ENCODE measurements around the gene CCDC54.

The CCDC54 gene

DNA sequence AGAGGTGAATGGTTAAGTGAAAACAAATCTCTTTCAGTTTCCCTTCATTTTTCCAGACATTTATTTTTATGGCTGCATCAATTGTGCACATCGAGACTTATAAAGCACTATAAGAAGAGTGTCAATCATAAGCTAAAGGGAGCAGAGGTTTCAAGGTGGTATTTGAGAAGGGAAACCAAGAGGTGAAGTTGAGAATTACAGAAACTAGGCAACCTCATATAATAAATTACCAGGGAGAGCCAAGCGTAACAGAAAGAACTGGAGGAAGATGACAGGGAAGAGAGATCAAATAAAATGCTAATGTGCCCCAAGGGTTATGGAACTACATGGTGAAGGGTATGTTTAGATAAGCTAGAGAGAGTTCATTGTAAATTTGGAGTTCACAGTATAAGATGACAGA lies 6.3 kb upstream of the CCDC54 start:
- TF ChIP-seq GATA1 (IDR thresholded peaks at IDR 0.05; ENCODE audit: low read depth, low read length) (no peak), POLR2A (IDR thresholded peaks at IDR 0.05; ENCODE audit: low read length) (no peak)
- no peak for DNase-seq

DNA sequence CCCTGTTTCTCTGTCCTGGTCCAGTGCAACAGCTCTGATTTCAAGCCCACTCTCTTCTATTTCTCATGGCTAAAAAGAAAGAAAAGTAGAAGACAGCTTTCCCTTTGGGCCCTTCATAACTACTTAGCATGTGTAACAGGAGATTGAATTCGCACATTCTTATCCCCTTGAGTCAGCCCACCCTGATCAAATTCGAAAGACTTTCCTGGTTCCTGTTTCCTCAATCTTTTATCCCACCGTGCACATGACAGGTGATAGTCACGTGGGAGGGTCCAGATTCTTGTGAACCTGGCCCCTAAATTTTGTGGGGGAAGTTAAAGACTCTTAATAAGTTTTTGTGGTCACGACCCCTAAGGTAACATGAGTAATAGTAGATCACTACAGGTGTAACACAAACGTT lies 4.7 kb upstream of the CCDC54 start:
- DNase-seq = no peak
- TF ChIP-seq GATA1 (IDR thresholded peaks at IDR 0.05; ENCODE audit: low read depth, low read length) (no peak), POLR2A (IDR thresholded peaks at IDR 0.05; ENCODE audit: low read length) (no peak)

DNA sequence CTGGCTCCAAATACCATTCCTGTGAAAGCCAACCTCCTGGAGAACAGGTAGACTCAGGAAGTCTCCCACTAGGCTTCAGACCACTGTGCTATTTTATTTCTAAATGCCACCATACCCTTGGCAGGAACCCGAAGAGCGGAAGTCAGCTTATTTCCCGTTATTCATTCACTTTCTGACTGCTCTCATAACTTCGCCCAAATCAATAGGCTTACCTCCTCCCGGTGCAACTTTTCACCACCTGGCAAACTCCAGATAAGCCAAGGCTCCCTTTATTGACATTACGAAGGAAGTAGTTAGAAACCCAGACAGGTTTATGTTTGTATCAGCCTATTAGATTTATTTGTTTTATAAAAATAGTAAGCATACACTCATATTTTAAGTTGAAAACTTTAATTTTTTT lies 3.3 kb upstream of the CCDC54 start:
- no peak for DNase-seq
- TF ChIP-seq GATA1 (IDR thresholded peaks at IDR 0.05; ENCODE audit: low read depth, low read length) (no peak), POLR2A (IDR thresholded peaks at IDR 0.05; ENCODE audit: low read length) (no peak)

DNA sequence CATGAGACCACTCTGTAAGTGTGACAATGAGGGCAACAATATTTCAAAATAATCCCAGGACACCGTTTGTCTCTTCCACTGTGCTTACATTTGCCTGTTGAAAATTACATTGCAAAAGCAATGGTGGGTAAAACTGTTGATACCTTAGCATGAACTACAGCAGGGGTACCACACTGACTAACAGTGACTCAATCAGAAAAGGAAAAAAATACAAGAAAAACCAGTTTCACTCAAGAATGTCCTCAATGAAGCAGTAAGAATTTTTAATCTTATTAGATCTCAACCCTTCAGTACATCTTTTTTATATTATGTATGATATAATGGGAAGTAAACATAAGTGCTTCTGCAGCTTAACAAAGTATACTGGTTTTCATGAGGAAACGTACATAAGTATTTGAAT lies 1.6 kb upstream of the CCDC54 start:
- TF ChIP-seq POLR2A (IDR thresholded peaks at IDR 0.05; ENCODE audit: low read length) (no peak), GATA1 (IDR thresholded peaks at IDR 0.05; ENCODE audit: low read depth, low read length) (no peak)
- no peak for DNase-seq

DNA sequence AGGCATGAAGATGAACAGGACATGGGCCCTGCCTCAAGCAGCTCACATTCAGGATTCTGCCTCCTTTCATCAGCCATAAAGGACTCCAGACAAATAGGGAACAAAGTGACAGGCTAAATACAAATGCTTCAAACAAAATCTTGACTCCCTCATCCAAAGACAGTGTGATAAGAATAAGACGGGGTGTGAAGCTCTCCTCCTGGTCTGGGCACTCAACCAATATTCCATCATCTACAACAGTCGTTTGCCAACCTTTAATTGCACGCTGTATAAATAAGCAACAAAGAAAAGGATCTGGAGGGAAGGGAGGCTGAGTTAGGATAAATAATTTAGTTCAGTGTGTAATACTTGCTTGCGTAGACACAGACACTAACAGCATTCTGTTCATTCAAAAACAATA lies 5.4 kb downstream of the CCDC54 start:
- DNase-seq = no peak
- TF ChIP-seq POLR2A (IDR thresholded peaks at IDR 0.05; ENCODE audit: low read length) = no peak
- TF ChIP-seq GATA1 (IDR thresholded peaks at IDR 0.05; ENCODE audit: low read depth, low read length) = no peak

DNA sequence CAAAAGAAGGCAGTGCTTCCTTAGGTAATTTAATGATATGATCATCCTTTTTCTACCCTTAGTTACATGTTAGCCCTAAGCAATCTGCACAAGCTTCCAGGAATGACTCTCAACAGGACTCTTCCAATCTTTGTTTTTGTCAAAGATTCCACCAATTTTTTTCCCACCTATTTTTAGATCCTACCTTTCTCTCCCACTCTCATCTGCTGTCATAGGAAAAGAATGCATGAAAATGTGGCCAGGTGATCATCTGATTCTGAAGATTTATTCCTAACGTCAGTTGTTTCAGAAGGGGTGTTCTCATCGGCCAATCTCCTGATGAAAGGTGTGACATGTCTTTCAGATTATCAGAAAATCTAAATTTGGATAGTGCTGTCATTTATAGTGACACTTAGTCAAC lies 7.2 kb downstream of the CCDC54 start:
- DNase-seq = no peak
- TF ChIP-seq GATA1 (IDR thresholded peaks at IDR 0.05; ENCODE audit: low read depth, low read length) (no peak), POLR2A (IDR thresholded peaks at IDR 0.05; ENCODE audit: low read length) (no peak)

DNA sequence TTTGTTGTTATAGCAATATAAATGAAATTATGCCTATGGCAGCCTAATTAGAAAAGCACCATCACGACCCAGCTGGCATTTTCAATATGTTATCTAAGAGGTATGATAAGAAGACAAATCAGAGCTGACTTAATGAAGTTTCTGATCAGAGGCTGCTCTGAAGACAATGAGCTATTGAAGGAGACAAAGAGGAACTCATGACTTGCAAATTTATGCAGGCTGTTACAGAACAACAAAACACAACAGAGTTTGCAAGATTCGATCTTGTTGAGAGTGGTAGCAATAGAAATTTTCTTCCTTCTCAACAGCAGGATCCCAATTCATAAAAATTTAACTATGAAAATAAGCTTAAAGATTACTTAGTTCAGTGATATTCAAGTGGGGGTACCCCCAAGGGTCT lies 7.7 kb downstream of the CCDC54 start:
- DNase-seq = no peak
- no peak for TF ChIP-seq GATA1 (IDR thresholded peaks at IDR 0.05; ENCODE audit: low read depth, low read length)
- TF ChIP-seq POLR2A (IDR thresholded peaks at IDR 0.05; ENCODE audit: low read length) = no peak

DNA sequence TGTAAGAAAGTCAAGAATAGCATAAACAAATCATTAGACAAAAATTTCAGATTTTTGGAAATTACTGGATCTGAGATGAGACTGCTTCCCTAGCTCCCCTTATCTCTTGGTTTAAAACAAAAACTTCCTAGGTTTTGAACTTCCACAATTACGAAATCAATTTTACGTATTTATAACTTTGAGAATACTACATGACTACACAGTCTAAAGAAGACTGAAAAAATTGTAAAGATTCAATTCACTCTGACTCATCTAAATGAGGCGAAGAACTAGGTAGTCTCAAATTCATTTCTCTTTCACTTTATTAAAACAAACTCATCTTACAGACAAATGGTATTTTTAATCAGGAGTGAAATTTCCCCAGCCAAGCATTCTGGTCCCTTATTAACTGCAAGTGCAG lies 10.3 kb downstream of the CCDC54 start:
- TF ChIP-seq POLR2A (IDR thresholded peaks at IDR 0.05; ENCODE audit: low read length) = no peak
- TF ChIP-seq GATA1 (IDR thresholded peaks at IDR 0.05; ENCODE audit: low read depth, low read length) = no peak
- DNase-seq = no peak

DNA sequence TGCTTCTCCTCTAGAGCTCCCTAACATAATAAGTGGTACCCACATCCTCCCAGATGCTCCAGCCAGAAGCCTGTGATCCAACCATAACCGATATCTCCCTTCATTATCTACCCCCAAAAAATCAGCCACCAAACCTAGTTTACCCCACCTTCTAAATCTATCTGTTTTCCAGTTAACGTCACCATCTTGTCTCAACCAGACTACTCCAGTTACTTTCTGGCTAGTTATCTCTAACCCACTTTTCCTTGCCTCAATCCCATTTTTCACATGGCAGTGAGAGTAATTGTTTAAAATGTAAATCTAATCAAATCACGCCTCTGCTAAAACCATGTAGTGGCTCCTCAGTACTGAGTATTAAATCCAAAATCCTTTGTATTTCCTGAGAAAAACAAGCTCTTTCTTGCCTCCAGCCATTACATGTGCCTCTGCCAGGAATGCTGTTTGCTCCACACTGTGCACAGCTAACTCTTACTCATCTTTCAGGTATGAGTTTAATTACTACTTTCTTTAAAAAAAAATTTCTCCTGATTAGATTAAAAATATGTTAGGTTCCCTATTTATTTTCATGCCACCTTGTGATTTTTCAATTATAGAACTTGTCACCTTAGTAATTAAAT lies 15.4 kb downstream of the CCDC54 start:
- no peak for DNase-seq
- TF ChIP-seq POLR2A (IDR thresholded peaks at IDR 0.05; ENCODE audit: low read length) = no peak
- no peak for TF ChIP-seq GATA1 (IDR thresholded peaks at IDR 0.05; ENCODE audit: low read depth, low read length)

DNA sequence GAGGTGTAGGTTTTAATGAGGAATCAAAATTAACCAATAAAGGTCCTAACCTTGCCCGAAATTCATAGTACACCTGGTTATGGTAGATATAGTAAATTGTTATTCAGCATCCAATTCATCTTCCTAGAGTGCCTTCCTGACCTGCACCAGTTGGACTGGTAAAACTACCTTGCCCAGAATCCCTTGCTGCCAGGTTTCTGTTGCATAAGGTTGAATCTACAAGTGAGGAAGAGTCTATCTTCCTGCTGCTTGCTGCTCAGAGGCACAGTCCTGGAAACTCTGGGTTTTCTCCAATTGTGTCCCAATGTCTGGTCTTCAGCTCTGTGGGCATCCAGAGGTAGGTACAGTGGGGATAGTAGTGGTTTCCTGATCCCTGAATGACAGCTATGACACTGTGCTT lies 17.3 kb downstream of the CCDC54 start:
- TF ChIP-seq POLR2A (IDR thresholded peaks at IDR 0.05; ENCODE audit: low read length) (no peak), GATA1 (IDR thresholded peaks at IDR 0.05; ENCODE audit: low read depth, low read length) (no peak)
- no peak for DNase-seq

DNA sequence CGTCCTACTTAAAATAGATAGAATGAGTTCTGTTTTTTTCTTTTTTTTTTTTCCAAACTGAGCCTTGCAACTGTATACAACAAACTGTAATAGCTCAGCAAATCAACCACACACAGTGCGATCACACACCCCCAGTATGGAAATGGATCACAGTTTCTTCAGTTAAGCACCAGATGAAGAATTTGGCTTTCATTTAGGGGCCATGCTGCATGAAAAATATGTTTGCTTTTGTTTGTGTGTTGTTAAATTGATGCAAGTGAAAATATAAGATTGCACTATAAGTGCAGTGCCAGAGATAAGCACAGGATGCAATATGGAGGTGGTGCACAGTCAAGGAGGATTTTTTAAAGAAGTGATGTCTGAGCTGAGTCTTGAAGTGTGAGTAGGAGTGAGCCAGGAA lies 17.8 kb downstream of the CCDC54 start:
- DNase-seq = no peak
- no peak for TF ChIP-seq POLR2A (IDR thresholded peaks at IDR 0.05; ENCODE audit: low read length)
- TF ChIP-seq GATA1 (IDR thresholded peaks at IDR 0.05; ENCODE audit: low read depth, low read length) = no peak

DNA sequence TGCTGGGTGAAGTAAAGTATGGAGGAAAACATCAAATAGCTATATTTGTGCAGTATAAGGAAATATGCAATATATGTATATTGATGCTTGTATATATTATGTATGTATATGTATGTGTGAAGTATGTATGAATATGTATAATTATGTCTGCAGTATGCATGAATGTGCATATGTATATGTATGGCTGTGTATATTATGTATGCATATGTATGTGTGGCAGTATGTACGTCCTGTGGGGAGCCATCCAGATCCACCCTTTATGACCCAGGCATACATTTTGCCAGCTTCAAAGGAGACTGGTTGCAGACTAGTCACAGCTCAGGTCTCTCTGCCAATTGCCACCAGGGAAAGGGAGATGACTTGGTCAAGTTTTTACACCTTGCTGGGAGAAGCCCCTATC lies 24.1 kb downstream of the CCDC54 start:
- TF ChIP-seq POLR2A (IDR thresholded peaks at IDR 0.05; ENCODE audit: low read length) = no peak
- TF ChIP-seq GATA1 (IDR thresholded peaks at IDR 0.05; ENCODE audit: low read depth, low read length) = no peak
- no peak for DNase-seq

DNA sequence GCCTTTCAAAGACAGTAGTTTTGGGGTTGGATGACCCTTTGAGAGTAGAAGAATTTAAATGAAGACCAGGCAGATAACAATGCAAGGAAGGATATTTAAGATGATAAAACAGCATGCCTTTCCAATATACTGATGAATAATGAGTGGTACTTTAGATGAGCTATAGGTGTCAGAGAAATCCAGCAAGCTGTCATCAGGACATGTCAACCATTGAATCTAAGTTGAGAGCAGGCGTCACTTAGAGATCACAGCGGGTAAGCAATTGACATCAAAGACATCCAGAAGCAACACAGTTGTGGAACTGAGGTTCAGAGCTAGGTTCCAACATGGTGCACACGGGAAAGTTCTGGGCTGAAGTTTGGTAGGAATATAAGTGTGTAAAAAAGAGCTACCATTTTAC lies 25.0 kb downstream of the CCDC54 start:
- no peak for TF ChIP-seq GATA1 (IDR thresholded peaks at IDR 0.05; ENCODE audit: low read depth, low read length)
- no peak for TF ChIP-seq POLR2A (IDR thresholded peaks at IDR 0.05; ENCODE audit: low read length)

DNA sequence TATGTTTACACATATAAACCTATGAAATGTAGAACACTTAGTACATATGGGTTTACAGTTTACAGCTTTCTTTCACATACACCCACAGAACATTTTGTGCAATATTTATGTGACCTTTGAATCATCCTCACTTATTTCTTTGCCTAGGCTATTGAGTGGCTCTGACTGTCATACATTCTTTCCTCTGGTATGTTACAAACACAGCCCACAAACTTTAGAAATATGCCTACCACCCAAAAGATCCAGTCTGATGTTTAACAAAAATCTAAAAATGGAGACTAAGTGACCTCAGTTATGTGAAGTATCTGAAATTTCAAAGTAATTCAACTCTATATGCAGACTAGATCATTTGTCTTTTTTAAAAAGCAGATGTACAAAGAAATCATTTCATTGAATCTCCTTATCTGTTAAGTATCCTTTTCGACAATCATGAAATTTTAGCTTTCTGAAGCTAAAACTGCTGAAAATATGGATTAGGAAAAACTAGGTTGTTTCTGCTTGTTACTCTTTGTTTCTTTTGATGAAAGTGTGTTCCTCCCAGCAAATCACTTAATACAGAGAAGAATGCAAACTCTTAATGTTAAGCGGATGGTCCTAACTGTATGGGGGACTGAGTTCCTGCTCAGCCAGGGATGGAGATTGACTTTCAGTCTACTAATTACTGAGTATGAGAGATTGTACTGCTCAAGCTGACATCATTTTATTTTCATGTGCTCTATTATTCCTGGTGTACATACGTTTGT lies 27.7 kb downstream of the CCDC54 start:
- no peak for TF ChIP-seq POLR2A (IDR thresholded peaks at IDR 0.05; ENCODE audit: low read length)
- no peak for TF ChIP-seq GATA1 (IDR thresholded peaks at IDR 0.05; ENCODE audit: low read depth, low read length)
- no peak for DNase-seq

More for the DNA sequence above, 25.0 kb downstream of the CCDC54 start:
- no peak for DNase-seq

DNA sequence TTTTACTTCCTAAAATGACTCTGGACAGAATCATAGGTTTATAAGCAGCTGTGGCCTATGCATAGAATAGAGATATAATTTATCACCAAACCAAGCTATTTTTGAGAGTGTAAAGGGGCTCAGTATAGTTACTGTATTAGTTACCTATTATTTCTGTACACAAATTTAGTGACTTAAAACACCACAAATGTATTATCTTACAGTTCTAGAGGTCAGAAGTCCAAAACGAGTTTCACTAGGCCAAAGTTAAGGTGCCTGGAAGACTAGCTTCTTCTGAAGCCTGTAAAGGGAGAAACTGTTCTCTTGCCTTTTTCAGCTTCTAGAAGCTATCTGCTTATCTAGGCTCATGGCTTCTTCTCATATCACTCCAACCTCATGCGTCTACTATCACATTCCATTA lies 30.1 kb downstream of the CCDC54 start:
- peak; percentile 24 to 70 for DNase-seq
- TF ChIP-seq POLR2A (IDR thresholded peaks at IDR 0.05; ENCODE audit: low read length) (no peak), GATA1 (IDR thresholded peaks at IDR 0.05; ENCODE audit: low read depth, low read length) (no peak)
